K562 (cell line): ENCODE results near the gene METRN. TPM values are rescaled to one million over a fixed set of nuclear protein-coding genes. Genes with fewer than 3 reads are reported as not detected.

Source experiments
- ADNP ChIP-seq: fragments of 200-800 bp; sonication (Bioruptor generic); IDR thresholded peaks from 2 replicates; pipeline ENCODE4 v1.6.1; 2016; ENCODE audit warnings: missing genetic modification characterization, missing compliant biosample characterization
- ASH1L ChIP-seq: fragments of 450-650 bp; IDR thresholded peaks from 2 replicates; pipeline ENCODE4 v1.6.1; 2018; ENCODE audit warnings: borderline replicate concordance, mild to moderate bottlenecking, low read depth; ENCODE audit not compliant: partially characterized antibody
- CBFA2T3 ChIP-seq: fragments of 450-650 bp; IDR thresholded peaks from 2 replicates; pipeline ENCODE4 v1.6.1; 2017
- CHD2 ChIP-seq: IDR thresholded peaks from 2 replicates; pipeline ENCODE4 v1.6.1; 2011; ENCODE audit warnings: low read depth, low read length
- DDX20 ChIP-seq: fragments of 450-650 bp; IDR thresholded peaks from 2 replicates; pipeline ENCODE4 v1.6.1; 2016; ENCODE audit warnings: missing genetic modification characterization, low read depth, mild to moderate bottlenecking, missing compliant biosample characterization, moderate library complexity
- KDM1A ChIP-seq, 2 experiments: fragments of 450-650 bp; IDR thresholded peaks; 2 replicates each; pipeline ENCODE4 v1.6.1; 2016; ENCODE audit warnings: mild to moderate bottlenecking in 2 of 2
- MEIS2 ChIP-seq: fragments of 450-650 bp; IDR thresholded peaks from 2 replicates; pipeline ENCODE4 v1.6.1; 2014; ENCODE audit warnings: mild to moderate bottlenecking; ENCODE audit not compliant: partially characterized antibody
- NFE2 ChIP-seq: IDR thresholded peaks from 2 replicates; pipeline ENCODE4 v1.6.1; 2014; ENCODE audit warnings: antibody characterized with exemption, low read depth
- POLR2AphosphoS2 ChIP-seq: IDR thresholded peaks from 2 replicates; pipeline ENCODE4 v1.6.1; 2012; ENCODE audit warnings: low read length, improper control_type of control experiment
- RBM22 ChIP-seq: fragments of 200-400 bp; formaldehyde crosslinking; IDR thresholded peaks from 2 replicates; pipeline ENCODE4 v1.6.1; 2018; ENCODE audit warnings: low read length, low read depth; ENCODE audit not compliant: poor library complexity, severe bottlenecking
- SIX5 ChIP-seq, 2 experiments: IDR thresholded peaks; 2 replicates each; pipeline ENCODE4 v1.6.1; 2011; ENCODE audit warnings: low read length in 2 of 2, borderline replicate concordance in 1 of 2, low read depth in 1 of 2, mild to moderate bottlenecking in 1 of 2, moderate library complexity in 1 of 2; ENCODE audit not compliant: insufficient read depth in 1 of 2
- SRF ChIP-seq, 2 experiments: fragments of 250-450, 450-650 bp in 1 of 2; sonication (Bioruptor Pico) in 1 of 2; sonication (generic) in 1 of 2; formaldehyde crosslinking; IDR thresholded peaks; 2 replicates each; pipeline versions ENCODE4 v1.5.0 to v1.5.1; 2020 to 2022; ENCODE audit warnings: mild to moderate bottlenecking in 1 of 2, missing genetic modification reagents in 1 of 2
- STAT5B ChIP-seq: fragments of 250-450 bp; sonication (Bioruptor Pico); IDR thresholded peaks from 2 replicates; pipeline ENCODE4 v1.8.0; 2021; ENCODE audit warnings: mild to moderate bottlenecking, inconsistent platforms
- ZNF134 ChIP-seq: fragments of 250-450 bp; sonication (Bioruptor Pico); conservative IDR thresholded peaks from 2 replicates; pipeline ENCODE4 v1.4.0; 2020
- ZNF146 ChIP-seq: IDR thresholded peaks from one replicate; pipeline ENCODE4 v1.6.1; 2018; ENCODE audit warnings: missing compliant biosample characterization; ENCODE audit not compliant: unreplicated experiment
- ZNF77 ChIP-seq: fragments of 250-450 bp; sonication (Bioruptor Pico); IDR thresholded peaks from 2 replicates; pipeline ENCODE4 v1.5.0; 2020
- polyA plus RNA-seq, 8 experiments: library from polyadenylated mRNA; depleted of rRNA in 4 of 8; stranded (reverse) in 5 of 8; unstranded in 3 of 8; fragments of >200 nt; fragmentation: Nextera tagmentation in 2 of 8; fragmentation: Illumina TruSeq in 1 of 8; extraction: Ambion mirVana in 2 of 8; extraction: Trizol in 1 of 8; gene quantifications; 2 replicates each; pipeline versions ENCODE4 v1.2.1 to v1.2.3, GENCODE V29; 2011 to 2014; ENCODE audit warnings: inconsistent platforms in 1 of 8, missing spikeins in 1 of 8
- total RNA-seq, 7 experiments: library from RNA; depleted of rRNA in 6 of 7; stranded (reverse); fragments of >200 nt in 6 of 7; fragmentation: Illumina TruSeq in 2 of 7; extraction: Trizol in 2 of 7; gene quantifications; 2 replicates each; pipeline versions ENCODE4 v1.2.1 to v1.2.3, GENCODE V29; 2011 to 2021; ENCODE audit warnings: low replicate concordance in 1 of 7
- TF ChIP-seq, protein P1 (sequence below), 2 experiments: IDR thresholded peaks in 1 of 2; conservative IDR thresholded peaks in 1 of 2; 2 replicates each; pipeline ENCODE4 v1.6.1; 2016; ENCODE audit warnings: low read depth in 2 of 2, mild to moderate bottlenecking in 1 of 2, missing compliant biosample characterization in 1 of 2, missing genetic modification characterization in 1 of 2, moderate library complexity in 1 of 2
- TF ChIP-seq, protein P2 (sequence below): fragments of 250-450 bp; sonication (Bioruptor Pico); IDR thresholded peaks from 2 replicates; pipeline ENCODE4 v1.8.0; 2021; ENCODE audit warnings: moderate library complexity, mild to moderate bottlenecking, inconsistent platforms
- TF ChIP-seq, protein P3 (sequence below): fragments of 250-450 bp; sonication (Bioruptor Pico); IDR thresholded peaks from 2 replicates; pipeline ENCODE4 v1.5.0; 2020; ENCODE audit warnings: mild to moderate bottlenecking
- TF ChIP-seq, protein P4 (sequence below): sonication (generic); formaldehyde crosslinking; IDR thresholded peaks from 2 replicates; pipeline ENCODE4 v1.8.0; 2022; ENCODE audit warnings: mild to moderate bottlenecking, missing genetic modification reagents
- TF ChIP-seq, protein P5 (sequence below), 2 experiments: IDR thresholded peaks; 2 replicates each; pipeline ENCODE4 v1.6.1; 2012; ENCODE audit warnings: improper control_type of control experiment in 2 of 2, low read depth in 2 of 2, low read length in 2 of 2, borderline replicate concordance in 1 of 2

Gene METRN
- total and polyA plus RNA-seq, 9 of the 15 experiments (the other 6 are each of a cell fraction or from before 2014, with no cell fraction given) = 0.20 to 89.8 (median 15.4) TPM

DNA sequence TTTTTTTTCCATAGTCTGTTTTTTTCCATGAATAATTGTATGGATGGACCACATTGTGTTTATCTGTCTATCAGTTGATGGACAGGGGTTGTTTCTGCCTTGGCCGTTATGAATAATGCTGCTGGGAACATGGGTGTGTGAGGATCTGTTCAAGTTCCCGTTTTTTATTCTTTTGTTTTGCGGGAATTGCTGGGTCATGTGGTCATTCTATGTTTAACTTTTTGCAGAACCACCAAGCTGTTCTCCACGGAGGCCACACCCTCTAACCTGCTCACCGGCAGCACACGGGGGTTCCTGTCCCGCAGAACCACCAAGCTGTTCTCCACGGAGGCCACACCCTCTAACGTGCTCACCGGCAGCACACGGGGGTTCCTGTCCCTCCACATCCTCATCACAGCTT lies 39.7 kb downstream of the METRN start (continued):
- TF ChIP-seq, protein P1, sequence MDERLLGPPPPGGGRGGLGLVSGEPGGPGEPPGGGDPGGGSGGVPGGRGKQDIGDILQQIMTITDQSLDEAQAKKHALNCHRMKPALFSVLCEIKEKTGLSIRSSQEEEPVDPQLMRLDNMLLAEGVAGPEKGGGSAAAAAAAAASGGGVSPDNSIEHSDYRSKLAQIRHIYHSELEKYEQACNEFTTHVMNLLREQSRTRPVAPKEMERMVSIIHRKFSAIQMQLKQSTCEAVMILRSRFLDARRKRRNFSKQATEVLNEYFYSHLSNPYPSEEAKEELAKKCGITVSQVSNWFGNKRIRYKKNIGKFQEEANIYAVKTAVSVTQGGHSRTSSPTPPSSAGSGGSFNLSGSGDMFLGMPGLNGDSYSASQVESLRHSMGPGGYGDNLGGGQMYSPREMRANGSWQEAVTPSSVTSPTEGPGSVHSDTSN (CRISPR knock-in tag; IDR thresholded peaks at IDR 0.05; ENCODE audit: low read depth) = peak; percentile 44; the same call in 1 of the 2 replicates
- TF ChIP-seq, protein P1 (tag; conservative IDR thresholded peaks at IDR 0.05; ENCODE audit: low read depth) = 0 out of 2 replicates have a peak, but pooled peaks have one; percentile 10
- TF ChIP-seq KDM1A (IDR thresholded peaks at IDR 0.05) (no peak), ZNF146 (CRISPR knock-in tag) (no peak), ADNP (tag) (no peak), SIX5 (IDR thresholded peaks at IDR 0.05; ENCODE audit: borderline replicate concordance in 1 of 2, insufficient read depth in 1 of 2, low read depth in 1 of 2, low read length in 2 of 2) (no peak), ZNF134 (CRISPR knock-in tag) (no peak), ZNF77 (CRISPR knock-in tag) (no peak), POLR2AphosphoS2 (no peak), ASH1L (no peak), RBM22 (no peak), CBFA2T3 (no peak), NFE2 (peak; percentile 38; the same call in 1 of the 2 replicates), STAT5B (CRISPR knock-in tag) (no peak), SRF (CRISPR knock-in tag; IDR thresholded peaks at IDR 0.05) (no peak), CHD2 (no peak), MEIS2 (peak; percentile 38), DDX20 (no peak)
- TF ChIP-seq, protein P2, sequence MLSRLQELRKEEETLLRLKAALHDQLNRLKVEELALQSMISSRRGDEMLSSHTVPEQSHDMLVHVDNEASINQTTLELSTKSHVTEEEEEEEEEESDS (CRISPR knock-in tag) = no peak
- TF ChIP-seq, protein P3, sequence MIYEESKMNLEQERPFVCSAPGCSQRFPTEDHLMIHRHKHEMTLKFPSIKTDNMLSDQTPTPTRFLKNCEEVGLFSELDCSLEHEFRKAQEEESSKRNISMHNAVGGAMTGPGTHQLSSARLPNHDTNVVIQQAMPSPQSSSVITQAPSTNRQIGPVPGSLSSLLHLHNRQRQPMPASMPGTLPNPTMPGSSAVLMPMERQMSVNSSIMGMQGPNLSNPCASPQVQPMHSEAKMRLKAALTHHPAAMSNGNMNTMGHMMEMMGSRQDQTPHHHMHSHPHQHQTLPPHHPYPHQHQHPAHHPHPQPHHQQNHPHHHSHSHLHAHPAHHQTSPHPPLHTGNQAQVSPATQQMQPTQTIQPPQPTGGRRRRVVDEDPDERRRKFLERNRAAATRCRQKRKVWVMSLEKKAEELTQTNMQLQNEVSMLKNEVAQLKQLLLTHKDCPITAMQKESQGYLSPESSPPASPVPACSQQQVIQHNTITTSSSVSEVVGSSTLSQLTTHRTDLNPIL (CRISPR knock-in tag) = no peak
- TF ChIP-seq, protein P4, sequence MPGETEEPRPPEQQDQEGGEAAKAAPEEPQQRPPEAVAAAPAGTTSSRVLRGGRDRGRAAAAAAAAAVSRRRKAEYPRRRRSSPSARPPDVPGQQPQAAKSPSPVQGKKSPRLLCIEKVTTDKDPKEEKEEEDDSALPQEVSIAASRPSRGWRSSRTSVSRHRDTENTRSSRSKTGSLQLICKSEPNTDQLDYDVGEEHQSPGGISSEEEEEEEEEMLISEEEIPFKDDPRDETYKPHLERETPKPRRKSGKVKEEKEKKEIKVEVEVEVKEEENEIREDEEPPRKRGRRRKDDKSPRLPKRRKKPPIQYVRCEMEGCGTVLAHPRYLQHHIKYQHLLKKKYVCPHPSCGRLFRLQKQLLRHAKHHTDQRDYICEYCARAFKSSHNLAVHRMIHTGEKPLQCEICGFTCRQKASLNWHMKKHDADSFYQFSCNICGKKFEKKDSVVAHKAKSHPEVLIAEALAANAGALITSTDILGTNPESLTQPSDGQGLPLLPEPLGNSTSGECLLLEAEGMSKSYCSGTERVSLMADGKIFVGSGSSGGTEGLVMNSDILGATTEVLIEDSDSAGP (CRISPR knock-in tag) = no peak
- TF ChIP-seq, protein P5, sequence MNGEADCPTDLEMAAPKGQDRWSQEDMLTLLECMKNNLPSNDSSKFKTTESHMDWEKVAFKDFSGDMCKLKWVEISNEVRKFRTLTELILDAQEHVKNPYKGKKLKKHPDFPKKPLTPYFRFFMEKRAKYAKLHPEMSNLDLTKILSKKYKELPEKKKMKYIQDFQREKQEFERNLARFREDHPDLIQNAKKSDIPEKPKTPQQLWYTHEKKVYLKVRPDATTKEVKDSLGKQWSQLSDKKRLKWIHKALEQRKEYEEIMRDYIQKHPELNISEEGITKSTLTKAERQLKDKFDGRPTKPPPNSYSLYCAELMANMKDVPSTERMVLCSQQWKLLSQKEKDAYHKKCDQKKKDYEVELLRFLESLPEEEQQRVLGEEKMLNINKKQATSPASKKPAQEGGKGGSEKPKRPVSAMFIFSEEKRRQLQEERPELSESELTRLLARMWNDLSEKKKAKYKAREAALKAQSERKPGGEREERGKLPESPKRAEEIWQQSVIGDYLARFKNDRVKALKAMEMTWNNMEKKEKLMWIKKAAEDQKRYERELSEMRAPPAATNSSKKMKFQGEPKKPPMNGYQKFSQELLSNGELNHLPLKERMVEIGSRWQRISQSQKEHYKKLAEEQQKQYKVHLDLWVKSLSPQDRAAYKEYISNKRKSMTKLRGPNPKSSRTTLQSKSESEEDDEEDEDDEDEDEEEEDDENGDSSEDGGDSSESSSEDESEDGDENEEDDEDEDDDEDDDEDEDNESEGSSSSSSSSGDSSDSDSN (IDR thresholded peaks at IDR 0.05; ENCODE audit: borderline replicate concordance in 1 of 2, low read depth in 2 of 2, low read length in 2 of 2) = no peak
